ENCODE results near the gene TXLNG.

- TF ChIP-seq TEAD4 (CRISPR knock-in tag; IDR thresholded peaks at IDR 0.05) (no peak), CDX4 (CRISPR knock-in tag; IDR thresholded peaks at IDR 0.05; ENCODE audit: borderline replicate concordance) (no peak)
These were observed 15.2 kb upstream of the TXLNG start for GRCh38 chrX:16770970-16771482.

Measured in WTC11 (cell line).